Natural killer cell treated with Interleukin-12 subunit alpha and Interleukin-12 subunit beta and Interleukin-15 and Interleukin-18, amount 100 ng/mL, for 72 hours (primary cell): ENCODE data around the gene CACNA1G. TPM values are rescaled to one million over a fixed set of nuclear protein-coding genes. Genes with fewer than 3 reads are reported as not detected.

Experiments
- ATAC-seq, 2 donors: fragments of 150-1000 bp; cut with Tn5 transposase in 1 of 2; sonication (Bioruptor Pico), chemical (Tn5 transposase) in 1 of 2; 2 replicates each; pipeline ENCODE4 v1.10.0; 2021
- DNase-seq: peaks from one replicate; pipeline ENCODE4 v3.0.0; 2022; ENCODE audit warnings: low spot score
- H3K27ac Mint-ChIP-seq, 2 donors: 1 replicate in 1 of 2; 2 replicates in 1 of 2; pipeline ENCODE4 v1.8.0; 2022; ENCODE audit warnings: mixed read lengths in 2 of 2, mild to moderate bottlenecking in 1 of 2, moderate library complexity in 1 of 2
- H3K27me3 Mint-ChIP-seq, 2 donors: 1 replicate in 1 of 2; 2 replicates in 1 of 2; pipeline ENCODE4 v1.8.0; 2022; ENCODE audit warnings: mixed read lengths in 2 of 2
- H3K36me3 Mint-ChIP-seq: one replicate; pipeline ENCODE4 v1.8.0; 2022; ENCODE audit warnings: mixed read lengths
- H3K4me1 Mint-ChIP-seq, 2 donors: 1 replicate in 1 of 2; 2 replicates in 1 of 2; pipeline ENCODE4 v1.8.0; 2022; ENCODE audit warnings: low read depth in 2 of 2, mixed read lengths in 2 of 2, mild to moderate bottlenecking in 1 of 2
- H3K4me3 Mint-ChIP-seq: one replicate; pipeline ENCODE4 v1.8.0; 2022; ENCODE audit warnings: mixed read lengths
- H3K9me3 Mint-ChIP-seq: 2 replicates; pipeline ENCODE4 v1.8.0; 2022; ENCODE audit warnings: mixed read lengths
- total RNA-seq, 2 donors: library from RNA; stranded (reverse); gene quantifications; one replicate each; pipeline ENCODE4 v1.2.3, GENCODE V29; 2022

The CACNA1G gene
- total RNA-seq, 2 donors from 2014 or later, result not detected

- H3K27me3 Mint-ChIP-seq, result peaks cover 0 to 3% of the 10 kb centered on the region in 2 donors
- H3K9me3 Mint-ChIP-seq, result no peaks in the 10 kb centered on the region
- no peaks in the 10 kb centered on the region for H3K4me1 Mint-ChIP-seq
- ATAC-seq, result no peak
- H3K27ac Mint-ChIP-seq, result no peak overlapping the region
- no peak for DNase-seq
- no peak overlapping the region for H3K4me3 Mint-ChIP-seq
- no peaks in the 10 kb centered on the region for H3K36me3 Mint-ChIP-seq
These were observed 107.7 kb downstream of the CACNA1G start for GRCh38 chr17:50668025-50668837.

GRCh38 chr17:50668838-50669581 is 108.5 kb downstream of the CACNA1G start:
- Mint-ChIP-seq H3K4me1 (no peaks in the 10 kb centered on the region), H3K27ac (no peak overlapping the region), H3K27me3 (peaks cover 0 to 3% of the 10 kb centered on the region in 2 donors), H3K9me3 (no peaks in the 10 kb centered on the region), H3K36me3 (no peaks in the 10 kb centered on the region), H3K4me3 (no peak overlapping the region)
- no peak for ATAC-seq
- no peak for DNase-seq

GRCh38 chr17:50672071-50672470 is 111.6 kb downstream of the CACNA1G start:
- Mint-ChIP-seq H3K4me1 (no peaks in the 10 kb centered on the region), H3K27ac (no peak overlapping the region), H3K9me3 (no peaks in the 10 kb centered on the region), H3K36me3 (no peaks in the 10 kb centered on the region), H3K27me3 (peaks cover 0 to 3% of the 10 kb centered on the region in 2 donors), H3K4me3 (no peak overlapping the region)
- ATAC-seq (no peak), DNase-seq (no peak)

GRCh38 chr17:50672831-50673551 is 112.5 kb downstream of the CACNA1G start:
- Mint-ChIP-seq H3K27me3 (peaks cover 0 to 4% of the 10 kb centered on the region in 2 donors), H3K4me3 (no peak overlapping the region), H3K27ac (no peak overlapping the region), H3K36me3 (no peaks in the 10 kb centered on the region), H3K4me1 (no peaks in the 10 kb centered on the region), H3K9me3 (no peaks in the 10 kb centered on the region)
- ATAC-seq, result no peak
- no peak for DNase-seq

- ATAC-seq (no peak), DNase-seq (no peak)
- H3K4me3 Mint-ChIP-seq, result no peak overlapping the region
- H3K27me3 Mint-ChIP-seq, result peaks cover 4 to 12% of the 10 kb centered on the region in 2 donors
- H3K4me1 Mint-ChIP-seq, result no peaks in the 10 kb centered on the region
- no peak overlapping the region for H3K27ac Mint-ChIP-seq
- H3K9me3 Mint-ChIP-seq, result no peaks in the 10 kb centered on the region
- no peaks in the 10 kb centered on the region for H3K36me3 Mint-ChIP-seq
These were observed 114.7 kb downstream of the CACNA1G start for GRCh38 chr17:50675190-50675589.

- H3K27ac Mint-ChIP-seq, result no peak overlapping the region
- no peak for DNase-seq
- peaks cover 9 to 15% of the 10 kb centered on the region in 2 donors for H3K27me3 Mint-ChIP-seq
- no peaks in the 10 kb centered on the region for H3K4me1 Mint-ChIP-seq
- no peaks in the 10 kb centered on the region for H3K36me3 Mint-ChIP-seq
- peak; percentile 11 to 33 for ATAC-seq
- H3K4me3 Mint-ChIP-seq, result no peak overlapping the region
- no peaks in the 10 kb centered on the region for H3K9me3 Mint-ChIP-seq
These were observed 115.1 kb downstream of the CACNA1G start for GRCh38 chr17:50675627-50676026.

- no peak for DNase-seq
- H3K36me3 Mint-ChIP-seq, result no peaks in the 10 kb centered on the region
- ATAC-seq, result no peak
- H3K27me3 Mint-ChIP-seq, result peaks cover 16 to 22% of the 10 kb centered on the region in 2 donors
- H3K27ac Mint-ChIP-seq, result no peak overlapping the region
- H3K4me3 Mint-ChIP-seq, result no peak overlapping the region
- no peaks in the 10 kb centered on the region for H3K9me3 Mint-ChIP-seq
- peaks cover 3 to 5% of the 10 kb centered on the region in 2 donors for H3K4me1 Mint-ChIP-seq
These were observed 115.8 kb downstream of the CACNA1G start for GRCh38 chr17:50676065-50676975.

Other genes starting within 250 kb of the CACNA1G start
- gene XYLT2, start 214.6 kb upstream of the CACNA1G start, total RNA-seq, result 10 to 100 TPM; 19.6 to 27.1 TPM
- gene MRPL27, start 187.5 kb upstream of the CACNA1G start, total RNA-seq, result 10 to 100 TPM; 62.7 to 77.7 TPM
- gene EME1, start 187.5 kb upstream of the CACNA1G start, total RNA-seq, result 10 to 100 TPM; 15.8 to 40.2 TPM
- gene LRRC59, start 163.2 kb upstream of the CACNA1G start, total RNA-seq, result 100 to 1,000 TPM in 1 of 2 donors, 10 to 100 TPM in 1; 90.8 to 138 TPM
- gene ACSF2, start 134.5 kb upstream of the CACNA1G start, total RNA-seq, result 10 to 100 TPM in 1 of 2 donors, 1 to 10 TPM in 1; 6.9 to 13.4 TPM
- not detected for gene CHAD, start 91.8 kb upstream of the CACNA1G start, total RNA-seq
- gene RSAD1, start 81.9 kb upstream of the CACNA1G start, total RNA-seq, result 10 to 100 TPM; 34.3 to 54.2 TPM
- gene MYCBPAP, start 52.3 kb upstream of the CACNA1G start, total RNA-seq, result 1 to 10 TPM; 1.1 to 2.8 TPM
- not detected for gene EPN3, start 28.0 kb upstream of the CACNA1G start, total RNA-seq
- 10 to 100 TPM; 15.3 to 25.6 TPM for gene SPATA20, start 13.5 kb upstream of the CACNA1G start, total RNA-seq
- not detected for gene ABCC3, start 74.2 kb downstream of the CACNA1G start, total RNA-seq
- 10 to 100 TPM; 38.4 to 44.7 TPM for gene ANKRD40, start 147.2 kb downstream of the CACNA1G start, total RNA-seq
- 100 to 1,000 TPM in 1 of 2 donors, 10 to 100 TPM in 1; 81.8 to 234 TPM for gene LUC7L3, start 158.9 kb downstream of the CACNA1G start, total RNA-seq
- gene ANKRD40CL, start 206.8 kb downstream of the CACNA1G start, total RNA-seq, result not detected